ENCODE measurements around the gene NUTM1.

GRCh38 chr15:34304613-34305012 is 38.5 kb upstream of the NUTM1 start:
- TF ChIP-seq POLR2A (IDR thresholded peaks at IDR 0.05) (no peak), CTCF (IDR thresholded peaks at IDR 0.05) (no peak)
